Effector memory CD4-positive, alpha-beta T cell (primary cell): Measurements from ENCODE around the gene PDCD1.
"Not testable (repeated sequence)": the region's sequence is repeated elsewhere in the genome, so short reads cannot be mapped to it uniquely, and the experiment has no call there.

Source experiments
- DNase-seq, 3 donors: peaks; one replicate each; pipeline ENCODE4 v3.0.0-alpha.2; 2020
- H3K27ac ChIP-seq: 2 replicates; pipeline ENCODE4 v1.7.0; 2013; ENCODE audit warnings: mild to moderate bottlenecking, low read length, moderate library complexity; ENCODE audit not compliant: insufficient read depth, poor library complexity, severe bottlenecking
- H3K27me3 ChIP-seq: replicated peaks from 2 replicates; pipeline ENCODE4 v1.7.0; 2013; ENCODE audit warnings: mild to moderate bottlenecking, low read length; ENCODE audit not compliant: insufficient read depth, control insufficient read depth, poor library complexity, severe bottlenecking
- H3K36me3 ChIP-seq: 2 replicates; pipeline ENCODE4 v1.7.0; 2013; ENCODE audit warnings: mild to moderate bottlenecking, low read length, moderate library complexity; ENCODE audit not compliant: control insufficient read depth, insufficient read depth
- H3K4me1 ChIP-seq: 2 replicates; pipeline ENCODE4 v1.7.0; 2013; ENCODE audit warnings: low read length, mild to moderate bottlenecking; ENCODE audit not compliant: control insufficient read depth, insufficient read depth, poor library complexity, severe bottlenecking
- H3K4me3 ChIP-seq: 2 replicates; pipeline ENCODE4 v1.7.0; 2013; ENCODE audit warnings: low read length, low read depth, mild to moderate bottlenecking; ENCODE audit not compliant: insufficient read depth, poor library complexity, severe bottlenecking
- H3K9me3 ChIP-seq: 2 replicates; pipeline ENCODE4 v1.7.0; 2013; ENCODE audit warnings: mild to moderate bottlenecking, low read length, moderate library complexity; ENCODE audit not compliant: control insufficient read depth
- total RNA-seq, 3 donors: gene quantifications; one replicate each; lab custom pipeline; 2026; lab: John Stamatoyannopoulos, UW

Gene PDCD1
- 12.1 to 17.2 (median 16.0) reads per million in 3 donors for total RNA-seq

- Histone ChIP-seq H3K27me3 (no peaks in the 10 kb centered on the region), H3K36me3 (no peaks in the 10 kb centered on the region), H3K9me3 (no peaks in the 10 kb centered on the region), H3K27ac (peak within 1 kb of the TSS; percentile 59), H3K4me1 (peaks cover 39% of the 10 kb centered on the region), H3K4me3 (peak within 1 kb of the TSS; percentile 63)
- DNase-seq, result peak in 2 of 3 donors; percentile 34 to 46
Measured at GRCh38 chr2:241858206-241859016, at the start of gene PDCD1. PDCD1 (minus strand) TSS chr2:241858894; CDS start chr2:241858838, 56 bp downstream.

- not testable (repeated sequence) for H3K4me1 ChIP-seq, H3K36me3 ChIP-seq, H3K9me3 ChIP-seq, H3K27ac ChIP-seq, DNase-seq, H3K27me3 ChIP-seq, H3K4me3 ChIP-seq
Measured at GRCh38 chr2:241907831-241908230, 49.1 kb upstream of the PDCD1 start.

GRCh38 chr2:241906826-241907570 is 48.3 kb upstream of the PDCD1 start:
- no peaks in the 10 kb centered on the region for H3K9me3 ChIP-seq
- DNase-seq, result no peak
- H3K36me3 ChIP-seq, result peaks cover 6% of the 10 kb centered on the region
- no peak overlapping the region for H3K27ac ChIP-seq
- no peak overlapping the region for H3K4me3 ChIP-seq
- no peaks in the 10 kb centered on the region for H3K27me3 ChIP-seq
- no peaks in the 10 kb centered on the region for H3K4me1 ChIP-seq

GRCh38 chr2:241906378-241906770 is 47.7 kb upstream of the PDCD1 start:
- not testable (repeated sequence) for H3K27ac ChIP-seq, DNase-seq, H3K27me3 ChIP-seq, H3K9me3 ChIP-seq, H3K4me3 ChIP-seq, H3K36me3 ChIP-seq, H3K4me1 ChIP-seq

GRCh38 chr2:241905716-241906377 is 47.2 kb upstream of the PDCD1 start:
- H3K9me3 ChIP-seq, result no peaks in the 10 kb centered on the region
- H3K4me1 ChIP-seq, result no peaks in the 10 kb centered on the region
- no peak for DNase-seq
- no peaks in the 10 kb centered on the region for H3K27me3 ChIP-seq
- H3K36me3 ChIP-seq, result peaks cover 3% of the 10 kb centered on the region
- H3K27ac ChIP-seq, result no peak overlapping the region
- H3K4me3 ChIP-seq, result no peak overlapping the region

- no peak for DNase-seq
- H3K27me3 ChIP-seq, result no peaks in the 10 kb centered on the region
- no peaks in the 10 kb centered on the region for H3K9me3 ChIP-seq
- H3K4me1 ChIP-seq, result no peaks in the 10 kb centered on the region
- H3K27ac ChIP-seq, result no peak overlapping the region
- H3K4me3 ChIP-seq, result no peak overlapping the region
- H3K36me3 ChIP-seq, result no peaks in the 10 kb centered on the region
Measured at GRCh38 chr2:241904791-241905710, 46.4 kb upstream of the PDCD1 start.

GRCh38 chr2:241904011-241904718 is 45.5 kb upstream of the PDCD1 start:
- Histone ChIP-seq H3K4me3 (no peak overlapping the region), H3K27me3 (no peaks in the 10 kb centered on the region), H3K4me1 (no peaks in the 10 kb centered on the region), H3K36me3 (no peaks in the 10 kb centered on the region), H3K9me3 (no peaks in the 10 kb centered on the region), H3K27ac (no peak overlapping the region)
- no peak for DNase-seq

- Histone ChIP-seq H3K9me3 (no peaks in the 10 kb centered on the region), H3K27ac (no peak overlapping the region), H3K36me3 (no peaks in the 10 kb centered on the region), H3K4me3 (no peak overlapping the region), H3K27me3 (no peaks in the 10 kb centered on the region), H3K4me1 (no peaks in the 10 kb centered on the region)
- DNase-seq, result no peak
Measured at GRCh38 chr2:241903121-241904010, 44.7 kb upstream of the PDCD1 start.
